LNCaP clone FGC (cell line): Measurements from ENCODE around the gene SND1.

ENCODE experiments used
- DNase-seq: peaks from one replicate; pipeline ENCODE4 v3.0.0-alpha.2; 2011; ENCODE audit warnings: low read depth
- H3K4me3 ChIP-seq: 2 replicates; pipeline ENCODE4 v1.5.1; 2011; ENCODE audit warnings: mild to moderate bottlenecking, low read depth, low read length, control low read depth
- CTCF ChIP-seq: IDR thresholded peaks from 2 replicates; pipeline ENCODE4 v1.5.1; 2012; ENCODE audit warnings: mild to moderate bottlenecking; ENCODE audit not compliant: control insufficient read depth, insufficient read depth; ENCODE audit errors: extremely low read depth

The SND1 gene

GRCh38 chr7:127881564-127881963 lies 229.6 kb downstream of the SND1 start:
- H3K4me3 ChIP-seq, result no peak overlapping the region
- no peak for TF ChIP-seq CTCF
- no peak for DNase-seq

GRCh38 chr7:127882313-127882920 lies 230.4 kb downstream of the SND1 start:
- TF ChIP-seq CTCF, result no peak
- no peak for DNase-seq

GRCh38 chr7:127884066-127884559 lies 232.1 kb downstream of the SND1 start:
- H3K4me3 ChIP-seq, result no peak overlapping the region
- no peak for TF ChIP-seq CTCF
- no peak for DNase-seq

More at GRCh38 chr7:127882313-127882920, 230.4 kb downstream of the SND1 start:
- H3K4me3 ChIP-seq, result no peak overlapping the region

GRCh38 chr7:127885222-127885772 lies 233.3 kb downstream of the SND1 start:
- no peak overlapping the region for H3K4me3 ChIP-seq
- no peak for DNase-seq
- no peak for TF ChIP-seq CTCF

- H3K4me3 ChIP-seq, result no peak overlapping the region
- no peak for DNase-seq
- TF ChIP-seq CTCF, result no peak
Measured at GRCh38 chr7:127885843-127886242, 233.8 kb downstream of the SND1 start.

GRCh38 chr7:127886248-127886647 lies 234.3 kb downstream of the SND1 start:
- no peak for DNase-seq
- H3K4me3 ChIP-seq, result no peak overlapping the region
- TF ChIP-seq CTCF, result no peak

- no peak for TF ChIP-seq CTCF
Measured at GRCh38 chr7:127887096-127887495, 235.1 kb downstream of the SND1 start.

More at GRCh38 chr7:127887096-127887495, 235.1 kb downstream of the SND1 start:
- no peak for DNase-seq
- H3K4me3 ChIP-seq, result no peak overlapping the region
